ENCODE results near the gene NGLY1. TPM values are rescaled to one million over a fixed set of nuclear protein-coding genes. Genes with fewer than 3 reads are reported as not detected.

NGLY1 gene
- total RNA-seq, 1 donor, result 36.3 TPM

DNA sequence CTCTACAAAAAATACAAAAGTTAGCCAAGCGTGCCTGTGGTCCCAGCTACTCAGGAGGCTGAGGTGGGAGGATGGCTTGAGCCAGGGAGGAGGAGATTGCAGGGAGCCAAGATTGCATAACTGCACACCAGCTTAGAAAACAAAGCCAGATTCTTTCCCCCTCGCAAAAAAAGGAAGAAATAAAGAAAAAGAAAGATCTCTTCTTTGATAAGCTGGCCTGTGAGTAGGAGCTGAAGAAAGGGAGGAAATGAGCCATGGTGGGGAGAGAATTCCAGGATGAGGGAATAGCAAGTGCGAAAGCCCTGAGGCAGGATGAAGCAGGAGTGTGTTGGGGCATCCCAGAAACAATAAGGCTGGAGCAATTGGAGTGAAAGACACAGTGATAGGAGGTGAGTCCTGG, 94.0 kb downstream of the NGLY1 start:
- TF ChIP-seq, protein P1, sequence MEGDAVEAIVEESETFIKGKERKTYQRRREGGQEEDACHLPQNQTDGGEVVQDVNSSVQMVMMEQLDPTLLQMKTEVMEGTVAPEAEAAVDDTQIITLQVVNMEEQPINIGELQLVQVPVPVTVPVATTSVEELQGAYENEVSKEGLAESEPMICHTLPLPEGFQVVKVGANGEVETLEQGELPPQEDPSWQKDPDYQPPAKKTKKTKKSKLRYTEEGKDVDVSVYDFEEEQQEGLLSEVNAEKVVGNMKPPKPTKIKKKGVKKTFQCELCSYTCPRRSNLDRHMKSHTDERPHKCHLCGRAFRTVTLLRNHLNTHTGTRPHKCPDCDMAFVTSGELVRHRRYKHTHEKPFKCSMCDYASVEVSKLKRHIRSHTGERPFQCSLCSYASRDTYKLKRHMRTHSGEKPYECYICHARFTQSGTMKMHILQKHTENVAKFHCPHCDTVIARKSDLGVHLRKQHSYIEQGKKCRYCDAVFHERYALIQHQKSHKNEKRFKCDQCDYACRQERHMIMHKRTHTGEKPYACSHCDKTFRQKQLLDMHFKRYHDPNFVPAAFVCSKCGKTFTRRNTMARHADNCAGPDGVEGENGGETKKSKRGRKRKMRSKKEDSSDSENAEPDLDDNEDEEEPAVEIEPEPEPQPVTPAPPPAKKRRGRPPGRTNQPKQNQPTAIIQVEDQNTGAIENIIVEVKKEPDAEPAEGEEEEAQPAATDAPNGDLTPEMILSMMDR (IDR thresholded peaks at IDR 0.05; ENCODE audit: insufficient read depth, low read depth, low read length), result no peak
- H3K4me3 ChIP-seq (ENCODE audit: low read depth, low read length), result no peak overlapping the region
- no peak for DNase-seq (ENCODE audit: low read depth)

GRCh38 chr3:25687742-25688141, 95.5 kb downstream of the NGLY1 start:
- no peak overlapping the region for H3K4me3 ChIP-seq (ENCODE audit: low read depth, low read length)
- no peak for DNase-seq (ENCODE audit: low read depth)
- TF ChIP-seq, protein P1 (IDR thresholded peaks at IDR 0.05; ENCODE audit: insufficient read depth, low read depth, low read length), result no peak

DNA sequence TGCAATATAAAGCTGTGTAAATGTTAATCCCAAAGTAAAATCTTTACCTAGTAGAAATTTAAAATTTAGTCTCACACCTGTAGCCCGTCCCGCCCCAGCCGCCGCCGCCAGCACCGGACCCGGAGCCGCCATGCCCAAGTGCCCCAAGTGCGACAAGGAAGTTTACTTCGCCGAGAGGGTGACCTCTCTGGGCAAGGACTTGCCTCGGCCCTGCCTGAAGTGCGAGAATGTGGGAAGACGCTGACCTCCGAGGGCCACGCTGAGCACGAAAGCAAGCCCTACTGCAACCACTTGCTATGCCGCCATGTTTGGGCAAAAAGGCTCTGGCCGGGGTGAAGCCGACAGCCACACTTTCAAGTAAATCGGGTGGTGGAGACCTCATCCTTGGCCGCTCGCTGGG, 96.5 kb downstream of the NGLY1 start:
- H3K4me3 ChIP-seq (ENCODE audit: low read depth, low read length), result no peak overlapping the region
- TF ChIP-seq, protein P1 (IDR thresholded peaks at IDR 0.05; ENCODE audit: insufficient read depth, low read depth, low read length), result no peak
- DNase-seq (ENCODE audit: low read depth), result no peak

DNA sequence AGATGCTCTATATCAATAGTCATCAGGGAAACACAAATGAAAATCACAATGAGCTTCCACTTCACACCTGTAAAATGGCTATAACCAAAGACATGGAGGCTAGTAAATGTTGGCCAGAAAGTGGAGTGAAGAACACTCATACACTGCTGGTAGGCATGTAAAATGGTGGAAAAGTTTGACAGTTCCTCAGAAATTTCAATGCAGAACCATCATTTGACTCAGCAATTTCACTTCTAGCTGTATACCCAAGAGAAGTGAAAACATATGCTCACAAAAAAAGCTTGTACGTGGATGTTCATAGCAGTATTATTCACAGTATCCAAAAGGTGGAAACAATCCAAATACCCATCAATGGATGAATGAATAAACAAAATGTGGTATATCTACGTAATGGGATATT, 99.4 kb downstream of the NGLY1 start:
- no peak for DNase-seq (ENCODE audit: low read depth)
- TF ChIP-seq, protein P1 (IDR thresholded peaks at IDR 0.05; ENCODE audit: insufficient read depth, low read depth, low read length), result no peak
- H3K4me3 ChIP-seq (ENCODE audit: low read depth, low read length), result no peak overlapping the region

GRCh38 chr3:25683410-25683809, 99.8 kb downstream of the NGLY1 start:
- TF ChIP-seq, protein P1 (IDR thresholded peaks at IDR 0.05; ENCODE audit: insufficient read depth, low read depth, low read length), result no peak
- no peak for DNase-seq (ENCODE audit: low read depth)
- no peak overlapping the region for H3K4me3 ChIP-seq (ENCODE audit: low read depth, low read length)

- DNase-seq (ENCODE audit: low read depth), result no peak
- TF ChIP-seq, protein P1 (IDR thresholded peaks at IDR 0.05; ENCODE audit: insufficient read depth, low read depth, low read length), result no peak
- no peak overlapping the region for H3K4me3 ChIP-seq (ENCODE audit: low read depth, low read length)
These were observed 103.5 kb downstream of the NGLY1 start for GRCh38 chr3:25679642-25680302.

DNA sequence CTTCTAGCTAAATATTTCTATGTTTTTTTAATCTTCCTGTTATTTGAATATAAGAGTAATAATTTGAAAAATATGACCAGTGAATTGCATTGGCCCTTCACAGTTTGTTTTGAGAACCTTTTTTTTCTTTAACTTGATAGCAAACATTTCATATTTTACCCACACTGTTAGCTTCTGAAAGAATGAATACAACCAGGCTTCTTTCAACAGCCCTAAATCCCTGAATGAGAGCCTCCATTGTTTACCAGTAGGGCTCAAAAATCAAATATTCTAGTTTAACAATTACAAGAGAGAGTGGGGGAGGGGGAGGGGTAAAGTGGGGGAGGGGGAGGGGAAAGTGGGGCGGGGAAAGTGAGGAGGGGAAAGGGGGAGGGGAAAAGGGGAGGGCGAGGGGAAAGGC, 104.1 kb downstream of the NGLY1 start:
- no peak overlapping the region for H3K4me3 ChIP-seq (ENCODE audit: low read depth, low read length)
- no peak for DNase-seq (ENCODE audit: low read depth)
- TF ChIP-seq, protein P1 (IDR thresholded peaks at IDR 0.05; ENCODE audit: insufficient read depth, low read depth, low read length), result no peak

Data from fibroblast of villous mesenchyme (primary cell).